Skeletal muscle satellite cell (primary cell): ENCODE results near the gene ATAD3B.
"Not testable (repeated sequence)": the region's sequence is repeated elsewhere in the genome, so short reads cannot be mapped to it uniquely, and the experiment has no call there.

ENCODE experiments used
- H3K27me3 ChIP-seq: 2 replicates; pipeline ENCODE4 v1.7.0; 2013; ENCODE audit warnings: low read length; ENCODE audit not compliant: control insufficient read depth, insufficient read depth
- H3K36me3 ChIP-seq: 2 replicates; pipeline ENCODE4 v1.7.0; 2013; ENCODE audit warnings: mild to moderate bottlenecking, control low read depth, low read length; ENCODE audit not compliant: insufficient read depth
- H3K4me1 ChIP-seq: 2 replicates; pipeline ENCODE4 v1.7.0; 2013; ENCODE audit warnings: low read length; ENCODE audit not compliant: control insufficient read depth, insufficient read depth
- H3K4me2 ChIP-seq: 2 replicates; pipeline ENCODE4 v1.7.0; 2013; ENCODE audit warnings: mild to moderate bottlenecking, low read length
- H3K4me3 ChIP-seq: 2 replicates; pipeline ENCODE4 v1.7.0; 2013; ENCODE audit warnings: low read length
- H3K9ac ChIP-seq: 2 replicates; pipeline ENCODE4 v1.7.0; 2013; ENCODE audit warnings: mild to moderate bottlenecking, low read depth, low read length, moderate library complexity
- H3K9me3 ChIP-seq: replicated peaks from 2 replicates; pipeline ENCODE4 v1.7.0; 2013; ENCODE audit warnings: mild to moderate bottlenecking, control low read depth, low read length

ATAD3B gene

DNA sequence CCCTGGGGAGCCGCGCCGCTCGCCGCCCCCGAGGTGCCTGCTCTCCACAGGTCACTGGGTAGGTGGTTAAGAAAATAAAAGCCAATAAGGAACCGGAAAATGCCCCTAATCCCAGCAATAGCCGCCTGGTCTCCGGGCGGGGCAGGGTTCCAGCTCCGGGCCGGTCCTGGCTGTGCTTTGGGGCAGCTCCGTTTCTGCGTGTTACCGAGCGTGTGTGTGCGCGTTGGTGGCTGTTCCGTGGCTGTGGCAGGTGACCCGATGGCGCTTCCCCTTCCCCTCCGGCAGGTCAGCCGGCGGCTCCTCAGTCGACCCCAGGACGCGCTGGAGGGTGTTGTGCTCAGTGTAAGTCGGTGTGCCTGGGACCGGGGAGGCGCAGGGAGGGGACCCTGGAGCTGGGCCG, 51.7 kb downstream of the ATAD3B start:
- not testable (repeated sequence) for H3K4me2 ChIP-seq, H3K9ac ChIP-seq, H3K27me3 ChIP-seq, H3K9me3 ChIP-seq, H3K4me3 ChIP-seq, H3K4me1 ChIP-seq
- H3K36me3 ChIP-seq: peaks cover 35% of the 10 kb centered on the region

DNA sequence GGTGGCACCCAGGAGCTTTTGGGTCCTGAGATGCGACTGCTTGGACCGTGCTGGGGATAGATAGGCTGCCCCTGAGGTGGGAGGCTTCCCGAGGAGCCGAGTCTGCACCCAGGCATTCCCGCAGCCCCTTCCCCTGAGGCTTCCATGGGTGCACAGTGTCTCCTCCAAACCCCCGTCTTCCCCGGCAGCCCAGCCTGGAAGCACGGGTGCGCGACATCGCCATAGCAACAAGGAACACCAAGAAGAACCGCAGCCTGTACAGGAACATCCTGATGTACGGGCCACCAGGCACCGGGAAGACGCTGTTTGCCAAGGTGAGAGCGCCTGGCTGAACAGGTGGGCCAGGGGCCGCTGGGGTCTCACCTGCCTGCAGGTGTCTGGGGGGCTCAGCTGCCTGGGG, 52.1 kb downstream of the ATAD3B start:
- not testable (repeated sequence) for H3K4me2 ChIP-seq, H3K9ac ChIP-seq, H3K27me3 ChIP-seq, H3K4me3 ChIP-seq, H3K9me3 ChIP-seq, H3K4me1 ChIP-seq
- H3K36me3 ChIP-seq: peaks cover 38% of the 10 kb centered on the region

DNA sequence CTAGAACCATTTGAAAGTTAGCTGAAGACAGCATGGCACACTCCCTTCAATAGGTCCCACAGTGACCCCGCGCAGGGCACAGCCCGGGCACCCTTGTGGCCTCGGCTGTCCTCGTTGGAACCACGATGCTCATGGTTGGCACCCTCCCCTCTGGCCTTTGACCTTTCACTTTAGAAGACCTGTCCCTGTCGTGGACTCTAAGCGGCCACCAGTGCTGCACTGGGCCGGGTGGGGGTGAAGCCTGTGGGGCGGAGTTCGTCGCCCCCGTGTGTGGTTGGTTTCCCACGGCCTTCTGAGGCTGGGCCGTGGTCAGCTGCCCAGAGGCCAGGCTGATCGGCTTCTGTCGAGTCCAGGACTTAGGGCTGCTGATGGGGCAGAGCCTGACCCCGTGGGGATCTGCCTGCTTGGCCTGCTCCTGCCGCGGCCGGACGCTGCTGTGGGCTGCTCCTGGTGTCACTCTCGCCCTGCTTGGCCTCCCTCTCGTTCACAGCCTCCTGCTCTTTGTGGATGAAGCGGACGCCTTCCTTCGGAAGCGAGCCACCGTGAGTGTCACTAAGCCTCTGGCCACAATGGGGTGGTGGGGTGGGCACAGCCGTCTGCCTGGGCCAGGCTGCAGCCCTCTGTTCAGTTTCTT, 53.3 kb downstream of the ATAD3B start:
- not testable (repeated sequence) for H3K4me2 ChIP-seq, H3K4me1 ChIP-seq, H3K4me3 ChIP-seq, H3K9ac ChIP-seq, H3K9me3 ChIP-seq, H3K27me3 ChIP-seq
- H3K36me3 ChIP-seq: peaks cover 47% of the 10 kb centered on the region

DNA sequence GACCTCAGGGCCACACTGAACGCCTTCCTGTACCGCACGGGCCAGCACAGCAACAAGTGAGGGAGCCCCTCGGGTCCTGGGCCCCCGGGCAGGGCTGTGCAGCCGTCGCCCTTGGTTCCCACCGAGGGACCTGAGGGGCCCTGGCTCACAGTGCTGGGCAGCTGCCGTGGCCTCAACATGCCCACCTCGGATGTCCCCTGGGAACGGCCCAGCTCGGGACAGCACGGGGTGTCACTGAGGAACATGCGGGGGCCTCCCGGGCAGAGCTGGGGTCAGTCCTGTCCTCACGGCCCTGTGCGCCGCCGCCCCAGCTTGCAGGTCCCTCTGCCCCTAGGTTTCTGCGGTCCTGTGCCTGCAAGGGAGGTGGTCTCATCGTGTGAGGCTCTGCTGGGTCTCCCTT, 54.9 kb downstream of the ATAD3B start:
- not testable (repeated sequence) for H3K9me3 ChIP-seq, H3K9ac ChIP-seq, H3K27me3 ChIP-seq, H3K4me3 ChIP-seq, H3K4me1 ChIP-seq, H3K4me2 ChIP-seq
- H3K36me3 ChIP-seq: peaks cover 45% of the 10 kb centered on the region

DNA sequence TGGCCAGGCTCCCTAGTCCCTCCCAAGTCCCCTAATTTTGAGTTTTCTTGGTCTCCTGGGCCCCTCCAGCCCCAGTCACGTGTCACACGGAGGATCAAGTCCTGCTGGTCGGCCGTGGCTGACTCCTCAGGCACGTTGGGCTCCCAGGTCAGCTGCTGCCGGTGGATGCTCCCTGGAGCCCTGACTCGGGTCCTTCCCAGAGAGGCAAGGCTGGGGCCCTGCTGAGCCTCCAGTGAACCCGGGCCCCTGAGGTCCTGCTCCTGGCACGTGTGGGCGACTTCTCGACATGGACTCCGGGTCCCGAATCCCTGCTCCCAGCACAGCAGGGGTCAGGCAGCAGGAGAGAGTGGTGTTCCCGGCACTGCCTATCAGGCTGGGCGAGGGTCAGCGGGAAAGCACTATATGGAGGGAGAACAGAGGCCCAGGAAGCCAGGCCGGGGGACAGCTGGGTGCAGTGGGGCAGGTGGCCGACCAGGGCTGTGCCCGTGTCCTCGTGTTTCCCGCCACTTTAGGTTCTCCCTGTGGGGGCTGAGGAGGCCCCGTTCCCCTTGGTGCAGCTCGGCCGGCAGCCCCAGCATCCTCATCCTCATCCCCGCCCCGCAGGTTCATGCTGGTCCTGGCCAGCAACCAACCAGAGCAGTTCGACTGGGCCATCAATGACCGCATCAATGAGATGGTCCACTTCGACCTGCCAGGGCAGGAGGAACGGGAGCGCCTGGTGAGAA, 55.7 kb downstream of the ATAD3B start:
- peaks cover 3% of the 10 kb centered on the region for H3K9me3 ChIP-seq
- H3K4me3 ChIP-seq: no peak overlapping the region
- no peaks in the 10 kb centered on the region for H3K4me1 ChIP-seq
- no peaks in the 10 kb centered on the region for H3K27me3 ChIP-seq
- H3K9ac ChIP-seq: no peak overlapping the region
- peaks cover 41% of the 10 kb centered on the region for H3K36me3 ChIP-seq
- no peak overlapping the region for H3K4me2 ChIP-seq

DNA sequence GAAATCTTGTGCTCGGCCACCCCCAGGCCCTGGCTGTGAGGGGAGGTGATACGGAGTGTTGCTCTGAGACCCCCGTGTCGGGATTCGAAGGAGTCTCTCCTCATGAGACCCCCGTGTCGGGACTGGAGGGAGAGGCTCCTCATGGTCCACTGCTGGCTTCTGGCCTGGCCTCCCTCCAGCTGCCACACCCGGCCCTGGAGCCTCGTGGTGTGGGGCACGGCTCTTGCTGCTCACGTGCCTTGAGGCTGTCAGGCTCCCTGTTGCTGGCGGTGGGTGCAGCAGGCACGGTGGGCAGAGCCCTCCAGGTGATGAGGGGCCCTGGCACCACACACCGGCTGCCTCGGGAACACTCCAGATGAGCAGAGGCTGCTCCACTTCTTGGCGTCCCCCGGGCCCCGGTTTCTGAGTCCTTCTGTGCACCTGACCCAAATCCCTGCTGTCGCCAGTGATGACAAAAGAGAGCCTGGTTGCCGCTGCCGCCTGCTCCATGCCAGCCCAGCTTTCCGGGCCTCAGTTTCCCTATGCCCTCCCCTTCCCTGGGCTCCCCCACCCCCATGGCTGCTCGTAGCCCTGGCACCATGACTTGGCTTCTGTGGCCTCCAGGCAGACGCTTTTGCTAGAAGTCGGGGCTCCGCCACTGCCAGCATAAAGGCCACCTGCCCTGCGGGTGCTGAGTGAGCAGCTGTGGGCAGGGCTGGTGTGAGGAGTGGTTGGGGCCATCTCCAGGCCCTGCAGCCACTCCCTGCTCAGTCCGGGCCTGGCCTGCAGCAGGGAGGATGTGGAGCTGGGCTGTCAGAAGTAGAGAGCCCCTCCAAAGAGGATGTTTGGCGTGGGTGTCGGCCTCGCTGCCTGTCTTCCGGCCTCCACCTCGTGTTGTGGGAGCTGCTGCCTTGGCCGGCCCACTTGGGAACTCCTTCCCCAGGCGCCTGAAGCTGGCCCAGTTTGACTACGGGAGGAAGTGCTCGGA, 57.0 kb downstream of the ATAD3B start:
- Histone ChIP-seq H3K4me3 (no peak overlapping the region), H3K4me2 (no peak overlapping the region), H3K9me3 (peaks cover 3% of the 10 kb centered on the region), H3K4me1 (no peaks in the 10 kb centered on the region), H3K36me3 (peaks cover 39% of the 10 kb centered on the region), H3K9ac (no peak overlapping the region), H3K27me3 (no peaks in the 10 kb centered on the region)

DNA sequence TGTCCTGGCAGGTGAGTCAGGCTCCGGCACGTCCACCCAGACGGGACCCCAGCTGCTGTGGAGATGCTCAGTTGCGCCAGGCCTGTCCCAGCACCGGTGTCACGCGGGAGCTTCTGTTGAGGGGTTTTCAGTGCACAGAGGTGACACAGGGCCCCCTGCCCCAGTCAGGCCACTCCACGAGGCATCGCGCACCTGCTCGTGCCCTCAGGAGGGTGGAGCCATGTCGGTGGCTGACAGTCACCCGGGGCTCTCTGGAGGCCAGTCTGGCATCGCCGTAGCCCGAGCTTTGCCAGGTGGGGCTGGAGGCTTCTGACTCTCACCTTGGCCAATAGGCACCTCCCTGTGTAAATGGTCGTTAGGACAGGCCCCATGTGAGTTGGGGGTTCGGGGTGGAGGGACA, 57.8 kb downstream of the ATAD3B start:
- no peaks in the 10 kb centered on the region for H3K27me3 ChIP-seq
- no peak overlapping the region for H3K9ac ChIP-seq
- no peak overlapping the region for H3K4me2 ChIP-seq
- H3K4me3 ChIP-seq: no peak overlapping the region
- no peaks in the 10 kb centered on the region for H3K4me1 ChIP-seq
- H3K9me3 ChIP-seq: peaks cover 3% of the 10 kb centered on the region
- peaks cover 37% of the 10 kb centered on the region for H3K36me3 ChIP-seq

DNA sequence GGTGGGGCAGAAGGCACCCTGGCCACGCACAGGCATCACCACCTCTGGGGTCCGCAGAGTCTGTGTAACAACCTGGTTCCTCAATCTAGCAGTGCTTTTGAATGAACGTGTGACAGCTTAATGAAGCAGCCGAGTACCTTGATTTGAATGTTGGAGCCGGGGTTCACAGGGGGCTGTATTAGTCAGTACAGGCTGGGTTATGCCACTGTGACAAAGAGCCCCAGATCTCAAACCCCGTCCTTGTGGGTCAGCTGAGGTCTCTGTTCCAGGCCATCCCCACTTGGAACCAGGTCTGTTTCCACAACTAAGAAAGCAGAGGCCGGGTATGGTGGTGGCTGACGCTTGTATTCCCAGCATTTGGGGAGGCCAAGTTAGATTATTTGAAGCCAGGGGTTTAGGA, 58.4 kb downstream of the ATAD3B start:
- Histone ChIP-seq H3K27me3 (no peaks in the 10 kb centered on the region), H3K9me3 (peaks cover 3% of the 10 kb centered on the region), H3K4me1 (no peaks in the 10 kb centered on the region), H3K9ac (no peak overlapping the region), H3K4me2 (no peak overlapping the region), H3K36me3 (peaks cover 35% of the 10 kb centered on the region), H3K4me3 (no peak overlapping the region)

DNA sequence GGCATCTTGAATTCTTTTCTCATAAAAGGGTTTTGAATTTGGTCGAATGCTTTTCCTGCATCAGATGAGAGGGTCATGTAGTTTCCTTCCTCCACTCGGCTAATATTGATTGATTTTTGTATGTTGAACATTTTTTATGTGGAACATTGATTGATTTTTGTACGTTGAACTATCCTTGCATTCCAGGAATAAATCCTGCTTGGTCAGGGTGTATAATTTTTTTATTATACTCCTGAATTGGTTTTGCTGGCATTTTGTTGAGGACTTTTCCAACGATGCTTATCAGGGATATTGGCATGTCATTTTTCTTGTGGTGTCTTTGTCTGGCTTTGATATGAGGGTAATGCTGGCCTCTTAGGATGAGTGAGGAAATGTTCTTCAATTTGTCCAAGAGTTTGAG, 60.4 kb downstream of the ATAD3B start:
- no peaks in the 10 kb centered on the region for H3K27me3 ChIP-seq
- no peak overlapping the region for H3K9ac ChIP-seq
- no peaks in the 10 kb centered on the region for H3K4me1 ChIP-seq
- H3K36me3 ChIP-seq: peaks cover 25% of the 10 kb centered on the region
- no peak overlapping the region for H3K4me3 ChIP-seq
- H3K9me3 ChIP-seq: peaks cover 3% of the 10 kb centered on the region
- H3K4me2 ChIP-seq: no peak overlapping the region

DNA sequence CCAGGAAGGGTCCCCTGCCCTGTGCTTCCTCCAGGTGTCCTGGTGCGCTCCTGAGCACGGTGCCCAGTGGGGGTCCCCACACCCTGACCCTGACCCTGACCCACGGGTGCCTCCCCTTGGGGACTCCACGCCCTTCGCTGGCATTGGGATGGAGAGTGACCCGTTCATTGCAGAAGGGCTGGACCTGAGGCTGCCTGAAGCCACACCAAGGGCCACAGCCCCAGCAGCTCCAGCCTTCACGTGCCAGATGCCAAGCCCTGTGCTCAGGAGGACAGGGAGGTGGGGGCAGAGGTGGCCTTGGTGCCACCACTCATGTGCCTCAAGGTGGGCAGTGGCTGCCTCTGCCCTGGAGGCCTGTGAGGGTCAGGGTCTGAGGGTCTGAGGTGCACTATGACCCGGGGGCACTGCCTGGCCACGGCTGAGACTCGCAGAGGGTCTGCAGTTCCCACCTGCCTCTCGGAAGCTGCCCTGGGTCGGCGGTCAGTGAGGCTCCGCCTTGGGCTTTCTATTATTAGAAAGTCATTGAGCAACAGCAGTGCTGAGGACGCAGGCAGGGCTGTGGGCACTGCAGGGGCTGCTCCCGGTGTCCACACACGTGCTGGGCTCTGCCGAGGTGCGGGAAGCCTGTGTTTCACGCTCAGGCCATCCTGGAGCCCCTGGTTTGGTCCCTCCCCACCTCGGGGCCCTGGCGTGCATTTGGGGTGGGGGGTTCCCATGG, 61.8 kb downstream of the ATAD3B start:
- H3K36me3 ChIP-seq: peaks cover 26% of the 10 kb centered on the region
- H3K9me3 ChIP-seq, H3K4me1 ChIP-seq, H3K4me3 ChIP-seq, H3K4me2 ChIP-seq, H3K9ac ChIP-seq, H3K27me3 ChIP-seq: not testable (repeated sequence)

DNA sequence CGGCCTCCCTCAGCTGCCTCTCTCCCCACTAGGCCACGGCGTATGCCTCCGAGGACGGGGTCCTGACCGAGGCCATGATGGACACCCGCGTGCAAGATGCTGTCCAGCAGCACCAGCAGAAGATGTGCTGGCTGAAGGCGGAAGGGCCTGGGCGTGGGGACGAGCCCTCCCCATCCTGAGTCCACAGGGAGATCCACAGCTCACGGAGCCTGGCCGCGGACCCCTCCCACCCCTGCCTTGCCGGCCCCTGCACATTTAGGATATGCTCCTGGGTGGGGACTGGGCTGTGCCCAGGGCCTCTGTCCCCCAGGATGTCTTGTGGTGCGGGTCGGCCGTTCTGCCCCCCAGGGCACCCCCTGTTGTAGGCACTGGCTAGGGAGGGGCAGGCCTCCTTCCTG, 62.3 kb downstream of the ATAD3B start:
- not testable (repeated sequence) for H3K9ac ChIP-seq, H3K27me3 ChIP-seq, H3K4me2 ChIP-seq, H3K9me3 ChIP-seq, H3K4me1 ChIP-seq, H3K4me3 ChIP-seq
- peaks cover 22% of the 10 kb centered on the region for H3K36me3 ChIP-seq
